Fibroblast of lung (primary cell): ENCODE data around the gene RGS3. TPM values are rescaled to one million over a fixed set of nuclear protein-coding genes. Genes with fewer than 3 reads are reported as not detected.

Experiments
- DNase-seq, 2 donors: peaks; one replicate each; pipeline versions ENCODE4 v3.0.0 to v3.0.0-alpha.2; 2010; ENCODE audit warnings: low read depth in 2 of 2
- H2AFZ ChIP-seq: 2 replicates; pipeline ENCODE4 v1.5.1; 2012; ENCODE audit warnings: low read length, control low read depth, inconsistent platforms
- H3K27ac ChIP-seq: 2 replicates; pipeline ENCODE4 v1.5.1; 2011; ENCODE audit warnings: low read length, control low read depth; ENCODE audit not compliant: insufficient read depth
- H3K27me3 ChIP-seq: 2 replicates; pipeline ENCODE4 v1.5.1; 2011; ENCODE audit warnings: mild to moderate bottlenecking, low read length; ENCODE audit not compliant: control insufficient read depth, insufficient read depth
- H3K36me3 ChIP-seq: 2 replicates; pipeline ENCODE4 v1.5.1; 2011; ENCODE audit warnings: low read length; ENCODE audit not compliant: control insufficient read depth, insufficient read depth
- H3K4me1 ChIP-seq: 2 replicates; pipeline ENCODE4 v1.5.1; 2011; ENCODE audit warnings: low read length; ENCODE audit not compliant: control insufficient read depth, insufficient read depth; ENCODE audit errors: extremely low read depth
- H3K4me2 ChIP-seq: 2 replicates; pipeline ENCODE4 v1.5.1; 2011; ENCODE audit warnings: low read length, control low read depth; ENCODE audit not compliant: insufficient read depth; ENCODE audit errors: extremely low read depth
- H3K4me3 ChIP-seq, 4 experiments: fragments of 200-600 bp in 1 of 4; sonication (generic) in 1 of 4; replicated peaks in 1 of 4; 2 replicates each; pipeline ENCODE4 v1.5.1; 2011 to 2016; ENCODE audit warnings: low read length in 4 of 4, low read depth in 3 of 4, mild to moderate bottlenecking in 3 of 4, control low read depth in 2 of 4, inconsistent platforms in 1 of 4, mixed read lengths in 1 of 4; ENCODE audit not compliant: insufficient read depth in 1 of 4; ENCODE audit errors: control extremely low read depth in 1 of 4
- H3K79me2 ChIP-seq: 2 replicates; pipeline ENCODE4 v1.5.1; 2012; ENCODE audit warnings: mild to moderate bottlenecking, low read length, inconsistent platforms; ENCODE audit not compliant: control insufficient read depth, insufficient read depth
- H3K9ac ChIP-seq: 2 replicates; pipeline ENCODE4 v1.5.1; 2011; ENCODE audit warnings: mild to moderate bottlenecking, low read length, control low read depth; ENCODE audit not compliant: insufficient read depth
- H3K9me3 ChIP-seq: 2 replicates; pipeline ENCODE4 v1.5.1; 2012; ENCODE audit warnings: low read depth, low read length; ENCODE audit not compliant: control insufficient read depth, insufficient read depth
- H4K20me1 ChIP-seq: 2 replicates; pipeline ENCODE4 v1.5.1; 2011; ENCODE audit warnings: low read length; ENCODE audit not compliant: control insufficient read depth, insufficient read depth; ENCODE audit errors: extremely low read depth
- CTCF ChIP-seq, 2 donors: IDR thresholded peaks in 1 of 2; conservative IDR thresholded peaks in 1 of 2; 1 replicate in 1 of 2; 2 replicates in 1 of 2; pipeline ENCODE4 v1.5.1; 2011 to 2012; ENCODE audit warnings: low read length in 2 of 2, control low read depth in 1 of 2, inconsistent platforms in 1 of 2, low read depth in 1 of 2, mild to moderate bottlenecking in 1 of 2
- EZH2 ChIP-seq: IDR thresholded peaks from 2 replicates; pipeline ENCODE4 v1.5.1; 2012; ENCODE audit warnings: low read length, control low read depth, mild to moderate bottlenecking; ENCODE audit errors: missing control alignments
- polyA plus RNA-seq, 2 donors: library from polyadenylated mRNA; depleted of rRNA in 1 of 2; stranded (reverse) in 1 of 2; unstranded in 1 of 2; fragments of >200 nt; gene quantifications; 2 replicates each; pipeline ENCODE4 v1.2.1, GENCODE V29; 2011 to 2012; ENCODE audit warnings: missing spikeins in 1 of 2
- total RNA-seq: library from RNA; depleted of rRNA; stranded (reverse); fragments of >200 nt; gene quantifications from 2 replicates; pipeline ENCODE4 v1.2.1, GENCODE V29; 2014

Gene RGS3
- total and polyA plus RNA-seq, 2 donors (not counting 1 experiment from before 2014, with no cell fraction given): 48.1 to 74.3 TPM

DNA sequence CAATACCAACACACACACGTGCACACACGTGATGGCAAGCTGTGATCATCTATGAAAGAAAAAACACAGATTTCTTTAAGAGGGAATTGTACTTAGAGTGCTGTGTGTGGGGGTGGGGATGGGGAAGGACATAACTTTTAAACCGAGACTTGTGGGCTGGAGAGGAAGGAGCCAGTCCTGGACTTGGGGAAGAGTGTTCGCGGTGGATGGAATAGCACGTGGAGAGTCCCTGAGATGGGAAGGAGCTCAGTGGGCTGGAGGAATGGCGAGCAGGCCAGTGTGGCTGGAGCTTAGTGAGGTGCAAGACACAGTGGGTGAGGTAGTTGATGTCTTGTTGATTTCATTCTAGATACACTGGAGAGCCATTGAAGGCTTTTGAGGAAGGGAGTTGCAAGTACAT lies 78.5 kb downstream of the RGS3 start:
- Histone ChIP-seq H3K9me3 (no peaks in the 10 kb centered on the region), H3K4me3 (no peak overlapping the region), H3K79me2 (no peaks in the 10 kb centered on the region), H3K4me1 (no peaks in the 10 kb centered on the region), H2AFZ (no peak overlapping the region), H3K36me3 (no peaks in the 10 kb centered on the region), H3K9ac (no peak overlapping the region), H4K20me1 (no peaks in the 10 kb centered on the region), H3K4me2 (no peak overlapping the region), H3K27ac (no peak overlapping the region), H3K27me3 (no peaks in the 10 kb centered on the region)
- TF ChIP-seq CTCF (conservative IDR thresholded peaks at IDR 0.05 in 1 of 2, IDR thresholded peaks at IDR 0.05 in 1 of 2; ENCODE audit: low read depth in 1 of 2, low read length in 2 of 2): no peak
- no peak for TF ChIP-seq EZH2
- no peak for DNase-seq

- Histone ChIP-seq H3K79me2 (no peaks in the 10 kb centered on the region), H3K27me3 (no peaks in the 10 kb centered on the region), H3K4me1 (no peaks in the 10 kb centered on the region), H3K4me2 (no peak overlapping the region), H3K4me3 (no peak overlapping the region), H3K9ac (no peak overlapping the region), H4K20me1 (no peaks in the 10 kb centered on the region), H3K36me3 (no peaks in the 10 kb centered on the region), H3K9me3 (no peaks in the 10 kb centered on the region), H2AFZ (no peak overlapping the region), H3K27ac (no peak overlapping the region)
- no peak for DNase-seq
- TF ChIP-seq CTCF (conservative IDR thresholded peaks at IDR 0.05 in 1 of 2, IDR thresholded peaks at IDR 0.05 in 1 of 2; ENCODE audit: low read depth in 1 of 2, low read length in 2 of 2) (no peak), EZH2 (no peak)
These were observed 79.2 kb downstream of the RGS3 start for GRCh38 chr9:113542741-113543140.

DNA sequence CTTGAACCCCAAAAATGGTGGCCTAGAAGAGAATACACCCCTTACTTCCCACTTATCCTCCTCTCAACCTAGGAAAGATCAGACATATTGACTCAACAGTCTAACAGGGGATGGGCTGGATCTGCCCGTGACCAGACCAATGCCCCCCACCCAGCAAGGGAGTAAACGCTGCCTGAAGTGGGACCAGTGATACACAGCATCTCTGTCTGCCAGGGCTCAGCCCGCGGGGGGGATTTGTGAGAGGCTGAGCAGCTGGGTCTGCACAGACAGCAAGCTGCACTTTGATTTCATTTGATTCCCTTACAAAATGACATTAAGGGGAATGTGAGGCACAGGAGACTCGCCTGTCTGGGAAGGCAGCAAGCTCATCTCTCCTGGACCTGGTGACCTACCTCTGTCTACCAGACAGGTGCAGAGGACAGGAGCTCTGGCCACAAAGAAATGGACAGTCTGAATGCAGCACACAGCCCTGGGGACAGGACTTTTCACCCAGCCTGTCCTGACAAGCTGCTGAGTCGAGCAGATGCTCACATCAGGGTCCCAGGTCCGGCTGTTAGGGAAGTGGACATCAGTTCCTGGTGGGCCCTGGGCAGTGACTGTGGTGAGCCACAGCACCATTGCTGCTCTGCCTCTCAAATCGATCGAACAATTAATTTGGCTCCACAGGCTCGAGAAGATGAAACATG lies 79.9 kb downstream of the RGS3 start:
- H3K9ac ChIP-seq: no peak overlapping the region
- H3K27ac ChIP-seq: no peak overlapping the region
- H3K36me3 ChIP-seq: no peaks in the 10 kb centered on the region
- DNase-seq: no peak
- H3K4me2 ChIP-seq: no peak overlapping the region
- H2AFZ ChIP-seq: no peak overlapping the region
- peaks cover 3% of the 10 kb centered on the region for H3K4me1 ChIP-seq
- H3K4me3 ChIP-seq: no peak overlapping the region
- TF ChIP-seq CTCF (conservative IDR thresholded peaks at IDR 0.05 in 1 of 2, IDR thresholded peaks at IDR 0.05 in 1 of 2; ENCODE audit: low read depth in 1 of 2, low read length in 2 of 2) (no peak), EZH2 (no peak)
- H4K20me1 ChIP-seq: no peaks in the 10 kb centered on the region
- no peaks in the 10 kb centered on the region for H3K79me2 ChIP-seq
- H3K9me3 ChIP-seq: no peaks in the 10 kb centered on the region
- H3K27me3 ChIP-seq: no peaks in the 10 kb centered on the region
